HG02798 (cell line): ENCODE results near the gene RASA2.
A peak's percentile ranks its signal among the peaks of the same experiment; 100 is the strongest.

Experiments
- ATAC-seq: cut with Tn5 transposase; IDR thresholded peaks from one replicate; pipeline ENCODE4 v1.9.1; 2021; ENCODE audit warnings: mild to moderate bottlenecking; ENCODE audit not compliant: unreplicated experiment, poor library complexity

The RASA2 gene

GRCh38 chr3:141557961-141558706 is 71.3 kb downstream of the RASA2 start:
- no peak for ATAC-seq

DNA sequence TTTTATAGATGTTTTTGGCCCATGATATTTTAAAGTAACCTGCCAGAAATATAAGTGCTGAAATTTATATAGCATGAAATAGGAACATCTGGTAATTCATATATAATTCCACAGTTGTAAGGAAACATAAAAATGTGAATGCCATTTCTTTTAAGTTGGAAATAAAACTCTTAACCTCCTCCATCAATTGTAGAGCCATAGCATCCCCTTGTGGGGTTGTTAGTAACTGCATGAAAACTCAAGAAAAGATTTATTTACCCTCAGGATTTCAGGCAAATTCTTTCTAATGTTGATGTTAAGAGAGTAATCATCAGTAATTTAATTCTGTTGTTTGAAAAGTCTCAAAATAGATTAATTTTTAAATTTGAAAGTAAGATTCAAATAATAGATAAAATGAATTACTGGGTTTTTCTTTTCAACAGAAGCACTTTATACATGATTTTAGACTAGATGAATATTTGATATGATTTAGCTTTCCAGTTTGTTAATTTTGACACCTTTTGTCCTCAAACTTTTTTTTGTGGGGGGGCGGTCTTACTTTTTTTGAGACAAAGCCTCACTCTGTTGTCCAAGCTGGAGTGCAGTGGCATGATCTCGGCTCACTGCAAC is 74.7 kb downstream of the RASA2 start:
- no peak for ATAC-seq

- no peak for ATAC-seq
Observed at GRCh38 chr3:141564241-141564640, 77.4 kb downstream of the RASA2 start.

DNA sequence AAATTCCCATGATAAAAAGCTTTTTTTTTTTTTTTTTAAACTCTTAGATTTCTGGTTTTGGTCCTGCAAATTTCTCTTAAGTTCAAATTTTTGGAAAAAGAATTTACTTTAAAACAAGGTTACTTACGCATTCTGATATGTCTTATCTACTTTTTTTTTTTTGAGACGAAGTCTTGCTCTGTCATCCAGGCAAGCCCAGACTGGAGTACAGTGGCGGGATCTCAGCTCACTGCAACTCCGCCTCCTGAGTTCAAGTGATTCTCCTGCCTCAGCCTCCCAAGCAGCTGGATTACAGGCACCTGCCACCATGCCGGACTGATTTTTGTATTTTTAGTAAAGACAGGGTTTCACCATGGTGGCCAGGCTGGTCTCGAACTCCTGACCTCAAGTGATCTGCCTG is 83.2 kb downstream of the RASA2 start:
- no peak for ATAC-seq

DNA sequence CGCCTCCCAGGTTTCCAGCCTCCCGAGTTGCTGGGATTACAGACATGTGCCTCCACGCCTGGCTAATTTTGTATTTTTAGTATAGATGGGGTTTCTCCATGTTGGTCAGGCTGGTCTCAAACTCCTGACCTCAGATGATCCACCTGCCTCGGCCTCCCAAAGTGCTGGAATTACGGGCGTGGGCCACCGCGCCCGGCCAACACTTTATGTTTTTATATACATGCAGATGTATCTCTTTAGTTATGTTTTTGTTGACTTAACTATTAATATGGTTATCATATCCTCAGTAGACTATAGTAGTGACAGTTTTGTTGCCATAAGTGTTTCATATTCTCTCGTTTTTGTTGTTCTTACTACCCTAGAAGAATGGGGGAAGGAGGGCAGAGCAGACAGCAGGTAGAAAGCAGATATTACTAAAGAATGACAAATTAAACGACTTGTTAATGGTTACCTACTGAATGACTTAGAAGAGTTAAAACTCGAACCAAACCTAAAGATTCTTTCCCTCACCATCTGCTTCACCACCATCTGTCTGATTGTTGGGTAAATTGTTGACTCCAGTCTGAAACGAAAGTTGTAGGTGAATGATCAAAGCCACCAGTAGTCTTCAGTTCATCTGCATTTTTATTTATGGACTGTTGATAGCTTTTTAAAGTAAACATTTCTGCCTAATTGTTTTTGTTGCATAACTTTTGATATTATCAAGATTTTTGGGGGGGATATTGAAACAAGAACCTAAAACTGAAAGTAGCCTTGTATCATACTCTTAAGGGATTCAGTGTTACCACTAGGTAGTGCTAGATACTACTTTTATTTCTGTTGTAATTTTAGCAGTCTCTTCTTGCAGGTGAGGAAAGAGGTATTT is 89.3 kb downstream of the RASA2 start:
- ATAC-seq: peak; percentile 60

DNA sequence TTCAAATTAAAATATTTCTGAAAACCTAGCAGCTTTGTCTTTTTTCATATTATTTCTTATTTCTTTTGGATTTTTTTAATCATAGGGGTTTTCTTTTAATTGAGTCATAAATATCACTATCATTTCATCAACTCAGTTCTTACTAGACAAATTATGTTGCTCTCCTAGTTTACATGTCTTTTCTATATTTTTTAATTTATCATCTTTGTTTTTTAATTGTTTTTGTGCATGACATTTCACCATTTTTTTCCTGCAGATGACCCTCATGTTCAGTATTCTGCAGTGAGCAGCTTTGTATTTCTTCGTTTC is 89.9 kb downstream of the RASA2 start:
- no peak for ATAC-seq

- ATAC-seq: peak; percentile 45
Observed at GRCh38 chr3:141578202-141578973, 91.6 kb downstream of the RASA2 start.

GRCh38 chr3:141594357-141594756 is 107.5 kb downstream of the RASA2 start:
- no peak for ATAC-seq

DNA sequence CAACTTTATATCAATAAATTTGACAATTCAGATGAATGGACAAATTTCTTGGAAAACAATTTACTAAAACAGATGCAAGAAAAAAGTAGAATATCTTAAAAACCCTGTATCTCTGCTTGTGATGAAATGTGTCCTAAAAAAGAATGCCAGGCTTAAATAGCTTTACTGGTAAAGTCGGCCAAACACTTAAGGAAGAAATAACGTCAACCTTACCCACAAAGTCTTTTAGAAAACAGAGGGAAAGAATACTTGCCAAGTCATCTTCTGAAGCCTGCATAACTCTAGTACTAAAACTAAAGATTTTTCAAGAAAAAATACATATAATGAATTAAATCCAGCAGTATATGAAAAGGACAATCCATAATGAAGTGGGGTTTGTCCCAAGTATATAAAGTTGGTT is 111.1 kb downstream of the RASA2 start:
- no peak for ATAC-seq

DNA sequence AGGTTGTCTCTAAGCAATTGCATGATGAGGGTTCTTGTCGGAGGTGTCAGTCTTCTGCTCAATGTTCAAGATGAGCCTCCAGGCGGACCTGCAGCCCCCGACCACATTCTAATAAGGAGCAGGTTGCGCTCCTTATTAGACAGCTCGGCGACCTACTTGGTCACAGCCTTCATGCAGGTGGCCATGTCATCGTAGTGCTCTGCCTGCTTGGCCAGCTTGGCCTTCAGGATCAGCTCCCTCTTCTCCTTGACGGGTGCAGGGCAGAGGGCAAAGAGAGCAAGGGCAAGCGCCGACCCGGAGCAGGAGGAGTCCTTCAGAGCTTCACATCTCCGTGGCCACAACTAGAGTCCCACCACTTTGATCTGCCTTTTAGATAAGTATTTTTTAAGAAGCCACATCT is 113.5 kb downstream of the RASA2 start:
- ATAC-seq: no peak

DNA sequence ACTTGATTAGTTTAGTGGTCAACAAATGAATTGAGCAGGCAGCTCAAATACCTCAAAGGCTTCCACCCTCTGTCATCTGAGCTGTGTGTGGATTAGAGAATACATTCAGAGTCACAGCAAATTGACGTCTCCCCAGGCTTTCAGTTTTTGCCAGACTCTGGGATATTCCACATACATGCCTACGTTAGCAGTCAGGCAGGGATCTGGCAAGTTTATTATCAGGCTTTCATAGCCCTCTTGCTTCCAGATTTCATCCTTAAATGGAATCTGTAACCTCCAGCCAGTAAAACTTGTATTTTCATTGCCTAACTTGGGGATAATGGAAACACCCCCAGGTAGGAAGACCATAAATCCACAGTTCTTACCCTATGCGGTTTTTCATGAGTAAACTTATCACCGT is 115.9 kb downstream of the RASA2 start:
- ATAC-seq: no peak

GRCh38 chr3:141603473-141604035 is 116.7 kb downstream of the RASA2 start:
- ATAC-seq: no peak

- no peak for ATAC-seq
Observed at GRCh38 chr3:141605883-141606282, 119.1 kb downstream of the RASA2 start.

- no peak for ATAC-seq
Observed at GRCh38 chr3:141608438-141608837, 121.6 kb downstream of the RASA2 start.

- no peak for ATAC-seq
Observed at GRCh38 chr3:141610939-141611338, 124.1 kb downstream of the RASA2 start.

DNA sequence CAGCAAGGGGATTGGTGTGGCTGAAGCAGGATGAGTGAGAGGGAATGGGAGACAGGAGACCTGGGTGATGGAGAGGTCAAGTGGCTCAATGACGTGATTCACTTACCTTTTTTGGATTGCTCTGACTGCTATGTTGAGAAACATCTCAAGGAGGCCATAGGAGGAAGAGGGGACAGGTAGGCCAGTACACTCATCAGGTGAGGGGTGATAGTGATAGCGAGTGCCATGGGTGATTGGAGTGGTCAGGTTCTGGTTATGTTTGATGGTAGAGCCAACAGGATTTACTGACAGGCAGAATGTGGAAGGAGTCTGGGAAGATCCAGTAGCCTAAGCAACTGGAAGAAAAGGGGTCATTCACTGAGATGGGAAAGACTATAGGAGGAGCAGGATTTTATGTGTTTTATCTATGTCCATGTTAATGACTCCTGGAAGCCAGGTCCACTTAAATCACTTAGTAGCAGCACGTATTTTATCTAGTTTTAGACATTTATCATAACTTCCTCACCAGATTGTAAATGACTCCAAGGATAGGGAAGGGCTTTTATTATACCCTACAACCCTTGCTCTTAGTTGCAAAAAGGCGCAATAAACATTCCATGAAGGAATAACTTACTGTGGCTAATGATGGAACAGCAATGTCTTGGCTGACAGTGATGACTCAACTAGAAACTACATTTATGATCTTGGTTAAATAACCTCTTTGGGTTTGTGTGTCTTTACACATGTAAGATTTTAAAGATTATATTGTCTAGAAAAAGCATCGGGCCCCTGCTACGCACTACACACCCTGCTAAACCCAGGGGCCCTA is 131.5 kb downstream of the RASA2 start:
- ATAC-seq: no peak

DNA sequence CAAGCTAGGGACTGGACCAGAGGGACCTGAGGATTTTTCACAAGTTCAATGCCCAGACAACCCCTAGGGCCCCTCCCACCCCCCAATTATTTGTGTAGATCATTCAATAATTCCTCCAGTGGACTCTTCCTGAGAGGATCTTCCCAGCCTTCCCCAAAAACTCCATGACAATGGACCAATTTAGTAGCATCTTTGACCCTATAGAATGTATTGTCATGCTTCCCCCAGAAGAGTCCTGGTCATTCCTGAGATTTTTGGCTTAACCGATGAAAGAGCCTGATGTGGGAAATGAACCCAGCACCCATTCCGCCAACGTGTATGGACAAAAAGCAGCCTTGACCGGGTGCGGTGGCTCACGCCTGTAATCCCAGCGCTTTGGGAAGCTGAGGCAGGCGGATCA is 132.1 kb downstream of the RASA2 start:
- ATAC-seq: no peak

GRCh38 chr3:141619450-141619849 is 132.6 kb downstream of the RASA2 start:
- no peak for ATAC-seq

- no peak for ATAC-seq
Observed at GRCh38 chr3:141623691-141624090, 136.9 kb downstream of the RASA2 start.

GRCh38 chr3:141625506-141625905 is 138.7 kb downstream of the RASA2 start:
- no peak for ATAC-seq
